BLaER1 treated with 17β-estradiol and CSF1 and Interleukin-3, amounts not matched to agents 10 nM and 100 nM (cell line): Measurements from ENCODE around the gene PELI2.
A peak's percentile ranks its signal among the peaks of the same experiment; 100 is the strongest.

Experiments
- H3K27ac ChIP-seq, 11 experiments: shearing (Covaris generic); formaldehyde crosslinking; 2 replicates each; pipeline ENCODE4 v1.8.1; 2022
- H3K27me3 ChIP-seq, 11 experiments: shearing (Covaris generic); formaldehyde crosslinking; 2 replicates each; pipeline ENCODE4 v1.8.1; 2022
- H3K36me3 ChIP-seq, 11 experiments: shearing (Covaris generic); formaldehyde crosslinking; 2 replicates each; pipeline ENCODE4 v1.8.1; 2022
- H3K4me1 ChIP-seq, 10 experiments: shearing (Covaris generic); formaldehyde crosslinking; 2 replicates each; pipeline ENCODE4 v1.8.1; 2022
- H3K4me2 ChIP-seq, 11 experiments: shearing (Covaris generic); formaldehyde crosslinking; 2 replicates each; pipeline ENCODE4 v1.8.1; 2022
- H3K4me3 ChIP-seq, 10 experiments: shearing (Covaris generic); formaldehyde crosslinking; 2 replicates each; pipeline ENCODE4 v1.8.1; 2022
- H3K9ac ChIP-seq, 11 experiments: shearing (Covaris generic); formaldehyde crosslinking; 2 replicates each; pipeline ENCODE4 v1.8.1; 2022
- H3K9me3 ChIP-seq, 11 experiments: shearing (Covaris generic); formaldehyde crosslinking; replicated peaks in 1 of 11; 2 replicates each; pipeline ENCODE4 v1.8.1; 2022
- H4K20me1 ChIP-seq, 11 experiments: shearing (Covaris generic); formaldehyde crosslinking; 2 replicates each; pipeline ENCODE4 v1.8.1; 2022
- Cebpa-rat ChIP-seq, 11 experiments: shearing (Covaris generic); IDR thresholded peaks; 2 replicates each; pipeline ENCODE4 v1.8.1; 2022

Gene PELI2

DNA sequence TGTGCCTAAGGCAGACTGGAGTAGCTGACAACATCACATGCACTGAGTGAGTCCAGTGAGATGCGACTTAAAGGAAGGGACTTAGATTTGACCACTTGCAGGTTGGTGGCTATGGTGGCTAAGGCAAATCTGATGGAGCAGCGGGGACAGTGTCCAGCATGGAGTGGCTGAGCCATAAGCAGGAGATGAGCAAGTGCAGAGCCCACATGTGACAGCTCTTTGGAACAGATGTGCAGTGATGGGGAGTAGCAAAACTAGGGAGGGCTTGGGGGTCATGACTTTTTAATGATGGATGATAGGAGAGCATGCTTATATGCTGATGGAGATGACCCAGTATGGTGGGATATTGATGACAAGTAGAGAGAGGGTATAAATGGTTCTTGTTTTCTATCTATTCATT, 80.2 kb downstream of the PELI2 start:
- Histone ChIP-seq H4K20me1 (peaks cover 0 to 23% (median 0%) of the 10 kb centered on the region in 11 experiments; a peak in 4 of 22 replicates), H3K36me3 (peaks cover 0 to 35% (median 31%) of the 10 kb centered on the region in 11 experiments; a peak in 16 of 22 replicates), H3K9me3 (peaks cover 0 to 43% (median 33%) of the 10 kb centered on the region in 11 experiments; a peak in 19 of 22 replicates), H3K4me2 (peak overlapping the region in 10 of 11 experiments; percentile 8 to 83 (median 26); a peak in 12 of 22 replicates), H3K4me1 (peaks cover 51 to 72% (median 69%) of the 10 kb centered on the region in 10 experiments), H3K27ac (peak overlapping the region in 4 of 11 experiments; percentile 10 to 58 (median 18); a peak in 4 of 22 replicates), H3K9ac (no peak overlapping the region), H3K27me3 (no peaks in the 10 kb centered on the region), H3K4me3 (no peak overlapping the region)
- TF ChIP-seq Cebpa-rat (IDR thresholded peaks at IDR 0.05), result no peak

DNA sequence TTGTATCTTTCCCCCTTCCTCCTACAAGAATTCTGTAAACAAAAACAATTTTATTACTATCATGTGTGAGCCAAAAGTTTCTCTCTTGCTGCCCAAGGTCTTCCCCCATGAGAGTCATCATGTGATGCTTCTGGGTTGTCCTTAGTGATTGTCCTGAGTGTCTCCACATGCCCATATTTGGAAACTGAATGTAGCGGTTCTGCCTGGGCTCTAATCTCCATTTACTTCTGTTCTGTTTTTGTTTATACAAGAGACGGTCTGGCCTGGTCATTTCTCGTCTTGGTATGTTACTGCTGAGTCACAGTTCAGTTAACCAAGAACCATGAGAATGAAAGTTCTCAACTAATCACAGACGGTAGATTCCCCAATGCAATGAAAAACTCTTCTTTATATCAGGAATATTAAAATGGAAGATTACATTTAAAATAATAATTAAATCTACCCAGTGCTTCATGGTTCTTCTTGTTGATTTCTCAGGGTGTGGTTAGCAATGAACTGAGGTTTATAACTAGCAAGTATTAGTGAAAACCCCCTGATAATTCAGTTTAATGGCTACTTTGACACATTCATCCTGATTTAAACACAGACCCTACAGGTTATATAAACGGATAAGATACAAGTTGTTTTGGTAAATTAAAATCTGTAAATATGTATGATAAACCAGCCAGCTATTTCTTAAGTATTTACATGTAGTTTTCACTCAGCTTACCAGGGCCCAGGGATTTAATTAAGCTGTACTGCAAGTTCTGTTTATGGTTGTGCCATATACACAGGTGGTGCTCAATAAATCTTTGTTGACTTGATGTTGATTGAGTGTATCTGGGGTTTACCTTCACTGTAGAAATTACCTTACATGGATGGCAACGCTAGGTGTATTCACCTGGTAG, 81.1 kb downstream of the PELI2 start:
- H4K20me1 ChIP-seq, result peaks cover 0 to 21% (median 0%) of the 10 kb centered on the region in 11 experiments; a peak in 5 of 22 replicates
- H3K27me3 ChIP-seq, result no peaks in the 10 kb centered on the region
- peak overlapping the region; percentile 15 to 83 (median 24); a peak in 16 of 22 replicates for H3K4me2 ChIP-seq
- no peak overlapping the region; a peak in 1 of 22 replicates for H3K9ac ChIP-seq
- TF ChIP-seq Cebpa-rat (IDR thresholded peaks at IDR 0.05), result no peak
- H3K4me1 ChIP-seq, result peaks cover 48 to 68% (median 60%) of the 10 kb centered on the region in 10 experiments
- H3K36me3 ChIP-seq, result peaks cover 0 to 36% (median 31%) of the 10 kb centered on the region in 11 experiments; a peak in 16 of 22 replicates
- peaks cover 0 to 52% (median 41%) of the 10 kb centered on the region in 11 experiments; a peak in 19 of 22 replicates for H3K9me3 ChIP-seq
- peak overlapping the region in 10 of 11 experiments; percentile 3 to 58 (median 31); a peak in 14 of 22 replicates for H3K27ac ChIP-seq
- no peak overlapping the region for H3K4me3 ChIP-seq

DNA sequence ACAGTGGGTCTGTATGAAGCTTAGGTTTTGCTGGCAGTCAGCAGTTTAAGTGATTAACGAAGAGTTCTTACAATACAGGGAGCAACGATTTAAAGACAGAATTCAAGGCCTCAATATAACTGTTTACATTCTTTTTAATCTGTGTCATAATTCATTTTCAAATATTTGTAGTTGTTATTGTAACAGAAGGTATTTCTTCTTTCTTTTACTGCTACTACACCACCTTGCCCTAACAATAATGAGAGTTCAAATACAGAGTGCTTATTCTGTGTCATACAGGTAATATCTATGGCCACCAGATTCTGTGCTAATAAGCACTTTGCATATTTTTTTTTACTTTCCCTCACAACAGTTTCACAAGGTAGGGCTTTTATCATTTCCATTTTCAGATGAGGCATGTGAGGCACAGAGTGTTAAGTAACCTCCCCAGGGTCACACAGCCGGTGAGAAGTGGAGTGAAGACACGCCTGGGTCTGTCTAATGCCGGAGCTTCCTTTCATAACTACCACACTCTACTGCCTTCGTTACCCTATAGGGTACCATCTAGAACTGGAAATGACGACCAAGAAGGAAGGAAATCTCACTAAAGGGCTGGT, 81.9 kb downstream of the PELI2 start:
- H3K4me1 ChIP-seq, result peaks cover 48 to 68% (median 60%) of the 10 kb centered on the region in 10 experiments
- peaks cover 0 to 38% (median 31%) of the 10 kb centered on the region in 11 experiments; a peak in 16 of 22 replicates for H3K36me3 ChIP-seq
- H3K4me3 ChIP-seq, result no peak overlapping the region
- no peak overlapping the region for H3K9ac ChIP-seq
- no peaks in the 10 kb centered on the region for H3K27me3 ChIP-seq
- peaks cover 0 to 56% (median 45%) of the 10 kb centered on the region in 11 experiments; a peak in 19 of 22 replicates for H3K9me3 ChIP-seq
- H3K4me2 ChIP-seq, result peak overlapping the region in 8 of 11 experiments; percentile 7 to 83 (median 34); a peak in 10 of 22 replicates
- H4K20me1 ChIP-seq, result peaks cover 0 to 18% (median 2%) of the 10 kb centered on the region in 11 experiments; a peak in 9 of 22 replicates
- no peak for TF ChIP-seq Cebpa-rat (IDR thresholded peaks at IDR 0.05)
- H3K27ac ChIP-seq, result peak overlapping the region in 8 of 11 experiments; percentile 3 to 58 (median 18); a peak in 8 of 22 replicates

DNA sequence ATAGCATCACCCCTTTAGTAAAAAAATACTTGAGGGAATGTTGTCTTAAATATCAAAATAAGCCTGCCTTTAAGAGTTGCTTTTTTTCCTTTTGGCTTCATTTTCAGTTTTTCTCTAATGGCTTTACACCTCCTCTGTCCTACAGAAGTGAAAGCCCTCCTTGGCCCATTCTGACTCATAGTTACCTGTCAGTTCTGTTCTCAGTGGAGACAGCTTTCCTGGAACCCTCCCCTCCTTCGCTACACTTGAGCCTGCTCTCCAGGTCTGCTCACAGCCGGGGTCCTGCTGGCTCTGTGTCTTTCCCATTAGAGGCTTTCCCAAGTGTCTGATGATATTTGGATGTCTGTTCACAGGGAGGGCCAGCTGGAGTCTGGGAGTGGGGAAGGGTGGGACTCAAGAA, 84.0 kb downstream of the PELI2 start:
- H3K36me3 ChIP-seq, result peaks cover 0 to 38% (median 31%) of the 10 kb centered on the region in 11 experiments; a peak in 16 of 22 replicates
- peaks cover 0 to 56% (median 45%) of the 10 kb centered on the region in 11 experiments; a peak in 19 of 22 replicates for H3K9me3 ChIP-seq
- peaks cover 44 to 63% (median 57%) of the 10 kb centered on the region in 10 experiments for H3K4me1 ChIP-seq
- no peak for TF ChIP-seq Cebpa-rat (IDR thresholded peaks at IDR 0.05)
- no peaks in the 10 kb centered on the region for H3K27me3 ChIP-seq
- no peak overlapping the region for H3K4me3 ChIP-seq
- H3K9ac ChIP-seq, result no peak overlapping the region
- H3K4me2 ChIP-seq, result no peak overlapping the region
- no peak overlapping the region for H3K27ac ChIP-seq
- H4K20me1 ChIP-seq, result peaks cover 0 to 19% (median 10%) of the 10 kb centered on the region in 11 experiments; a peak in 10 of 22 replicates

DNA sequence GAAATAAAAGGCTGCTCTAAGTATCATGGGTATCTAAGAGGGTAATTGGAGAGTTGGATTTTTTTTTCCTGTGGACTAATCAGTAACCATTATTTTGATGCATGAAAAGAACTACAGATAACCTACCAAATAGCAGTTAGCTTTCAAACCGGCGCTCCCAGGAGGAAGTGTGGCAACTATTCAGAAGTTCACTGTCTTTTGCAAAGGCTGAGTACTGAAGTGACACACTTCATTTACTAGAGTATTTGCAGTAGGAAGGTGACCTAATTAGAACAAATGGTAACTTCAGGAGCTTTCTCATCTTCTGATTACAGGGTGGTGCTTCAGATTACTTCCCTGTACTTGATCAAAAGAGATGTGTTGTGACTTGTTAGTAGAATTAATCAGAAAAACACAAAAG, 87.7 kb downstream of the PELI2 start:
- peak overlapping the region in 7 of 11 experiments; percentile 15 to 39 (median 18); a peak in 7 of 22 replicates for H3K9ac ChIP-seq
- TF ChIP-seq Cebpa-rat (IDR thresholded peaks at IDR 0.05), result 0 out of 22 replicates have a peak, but pooled peaks of 1 of the 11 experiments have one; percentile 15
- H3K4me1 ChIP-seq, result peaks cover 27 to 51% (median 42%) of the 10 kb centered on the region in 10 experiments
- H3K27ac ChIP-seq, result peak overlapping the region in 9 of 11 experiments; percentile 11 to 63 (median 58); a peak in 16 of 22 replicates
- no peak overlapping the region for H3K4me3 ChIP-seq
- peak overlapping the region; percentile 58 to 76 (median 67) for H3K4me2 ChIP-seq
- peaks cover 0 to 34% (median 17%) of the 10 kb centered on the region in 11 experiments; a peak in 15 of 22 replicates for H3K36me3 ChIP-seq
- peaks cover 0 to 31% (median 14%) of the 10 kb centered on the region in 11 experiments; a peak in 10 of 22 replicates for H4K20me1 ChIP-seq
- peaks cover 0 to 38% (median 31%) of the 10 kb centered on the region in 11 experiments; a peak in 19 of 22 replicates for H3K9me3 ChIP-seq
- no peaks in the 10 kb centered on the region for H3K27me3 ChIP-seq

DNA sequence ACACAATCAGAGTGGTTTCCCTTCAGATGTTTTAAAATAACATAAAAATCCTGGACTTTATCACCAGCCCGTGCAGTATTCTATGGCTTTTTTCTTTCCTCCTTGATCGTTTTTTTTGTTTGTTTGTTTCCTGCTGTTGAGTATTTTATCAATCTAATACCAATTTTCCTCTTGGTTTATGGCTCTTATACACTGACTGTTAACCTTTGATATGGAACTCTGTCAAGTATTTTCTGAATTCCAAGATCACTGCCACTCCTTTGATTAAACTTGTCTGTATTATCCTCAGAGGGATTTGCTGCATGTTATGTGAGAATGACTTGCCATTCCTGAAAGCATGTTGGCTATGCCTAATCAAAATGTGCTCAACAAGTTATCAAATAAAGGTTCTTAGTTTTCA, 88.4 kb downstream of the PELI2 start:
- no peak overlapping the region for H3K4me3 ChIP-seq
- peaks cover 0 to 27% (median 11%) of the 10 kb centered on the region in 11 experiments; a peak in 14 of 22 replicates for H3K36me3 ChIP-seq
- H3K27ac ChIP-seq, result peak overlapping the region in 4 of 11 experiments; percentile 47 to 63 (median 54); a peak in 5 of 22 replicates
- no peak overlapping the region for H3K9ac ChIP-seq
- H3K9me3 ChIP-seq, result peaks cover 0 to 31% (median 24%) of the 10 kb centered on the region in 11 experiments; a peak in 19 of 22 replicates
- no peaks in the 10 kb centered on the region for H3K27me3 ChIP-seq
- no peak for TF ChIP-seq Cebpa-rat (IDR thresholded peaks at IDR 0.05)
- peaks cover 27 to 58% (median 47%) of the 10 kb centered on the region in 10 experiments for H3K4me1 ChIP-seq
- H3K4me2 ChIP-seq, result peak overlapping the region in 7 of 11 experiments; percentile 1 to 76 (median 65); a peak in 8 of 22 replicates
- H4K20me1 ChIP-seq, result peaks cover 0 to 34% (median 14%) of the 10 kb centered on the region in 11 experiments; a peak in 10 of 22 replicates

DNA sequence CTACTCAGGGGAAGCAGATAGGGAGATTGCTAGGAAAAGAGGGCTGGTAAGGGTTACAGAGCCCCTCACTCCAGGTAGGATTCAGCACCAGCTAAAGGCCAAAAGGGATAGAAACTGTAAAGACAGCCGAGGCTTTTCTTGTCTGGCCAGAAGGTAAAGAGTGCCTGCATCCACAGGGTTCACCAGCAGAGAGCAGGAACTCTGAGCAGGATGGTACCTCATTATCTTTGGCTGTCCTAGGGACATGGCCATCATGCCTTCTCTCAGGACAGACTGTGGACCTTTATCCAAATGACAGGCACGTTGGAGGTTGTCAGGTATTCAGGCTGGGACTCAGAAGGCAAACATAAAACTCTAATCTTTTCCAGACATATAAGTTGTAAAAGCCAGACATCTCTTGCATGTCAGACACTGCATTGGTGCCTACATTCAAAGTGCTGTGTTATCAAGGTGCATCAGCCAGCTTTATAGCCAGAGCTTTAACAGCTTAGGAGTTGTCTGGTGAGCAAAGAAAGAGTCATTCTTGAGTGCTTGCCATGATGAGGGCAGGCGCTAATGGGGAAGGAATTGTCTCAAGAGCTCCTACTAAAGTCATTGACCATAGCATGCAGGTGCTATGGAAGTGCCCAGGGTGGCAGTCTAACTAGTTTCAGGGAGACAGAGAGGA, 89.5 kb downstream of the PELI2 start:
- Histone ChIP-seq H3K27me3 (no peaks in the 10 kb centered on the region), H4K20me1 (peaks cover 0 to 43% (median 20%) of the 10 kb centered on the region in 11 experiments; a peak in 12 of 22 replicates), H3K9me3 (peaks cover 0 to 20% (median 12%) of the 10 kb centered on the region in 11 experiments; a peak in 12 of 22 replicates)

More for the DNA sequence above, 89.5 kb downstream of the PELI2 start:
- Histone ChIP-seq H3K27ac (no peak overlapping the region), H3K4me1 (peaks cover 27 to 69% (median 58%) of the 10 kb centered on the region in 10 experiments), H3K4me2 (no peak overlapping the region), H3K4me3 (no peak overlapping the region), H3K9ac (no peak overlapping the region), H3K36me3 (peaks cover 0 to 23% (median 0%) of the 10 kb centered on the region in 11 experiments; a peak in 3 of 22 replicates)
- no peak for TF ChIP-seq Cebpa-rat (IDR thresholded peaks at IDR 0.05)
